Ovary (tissue), 3 donors: ENCODE measurements around the gene BARHL1.

ENCODE experiments used
- EP300 ChIP-seq: sonication (generic); formaldehyde crosslinking; IDR thresholded peaks from one replicate; pipeline ENCODE4 v1.6.1; 2017; ENCODE audit warnings: antibody characterized with exemption
- POLR2A ChIP-seq: fragments of 450-650 bp; IDR thresholded peaks from one replicate; pipeline ENCODE4 v1.6.1; 2017; ENCODE audit warnings: antibody characterized with exemption, mild to moderate bottlenecking, moderate library complexity
- TF ChIP-seq, protein P1 (sequence below), 3 donors: fragments of 450-650 bp in 2 of 3; fragments of 200-600 bp in 1 of 3; IDR thresholded peaks; one replicate each; pipeline versions ENCODE4 v1.5.1 to v1.8.0; 2016 to 2022; ENCODE audit warnings: antibody characterized with exemption in 3 of 3, mild to moderate bottlenecking in 1 of 3
- donor health status: DM: no; HTN: no; CAD: no.

DNA sequence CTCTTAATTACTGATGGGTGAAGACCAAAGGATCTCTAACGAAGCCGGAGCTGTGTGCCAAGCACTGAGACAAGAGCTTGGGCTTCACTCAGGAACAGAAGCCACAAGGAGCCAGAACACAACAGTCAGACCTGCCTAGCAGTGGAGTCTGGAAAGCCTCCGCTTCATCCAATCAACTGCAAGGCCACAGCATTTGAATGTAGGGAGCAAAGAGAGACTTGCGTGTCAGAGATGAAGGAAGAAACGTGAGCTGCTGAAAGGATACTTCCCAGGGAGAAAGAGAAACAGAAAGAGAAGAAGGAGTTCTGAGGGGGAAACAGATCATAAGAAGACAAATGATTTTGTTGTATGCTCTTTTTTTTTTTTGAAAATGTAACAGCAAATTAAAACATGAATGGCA, 43.9 kb downstream of the BARHL1 start:
- TF ChIP-seq, protein P1, sequence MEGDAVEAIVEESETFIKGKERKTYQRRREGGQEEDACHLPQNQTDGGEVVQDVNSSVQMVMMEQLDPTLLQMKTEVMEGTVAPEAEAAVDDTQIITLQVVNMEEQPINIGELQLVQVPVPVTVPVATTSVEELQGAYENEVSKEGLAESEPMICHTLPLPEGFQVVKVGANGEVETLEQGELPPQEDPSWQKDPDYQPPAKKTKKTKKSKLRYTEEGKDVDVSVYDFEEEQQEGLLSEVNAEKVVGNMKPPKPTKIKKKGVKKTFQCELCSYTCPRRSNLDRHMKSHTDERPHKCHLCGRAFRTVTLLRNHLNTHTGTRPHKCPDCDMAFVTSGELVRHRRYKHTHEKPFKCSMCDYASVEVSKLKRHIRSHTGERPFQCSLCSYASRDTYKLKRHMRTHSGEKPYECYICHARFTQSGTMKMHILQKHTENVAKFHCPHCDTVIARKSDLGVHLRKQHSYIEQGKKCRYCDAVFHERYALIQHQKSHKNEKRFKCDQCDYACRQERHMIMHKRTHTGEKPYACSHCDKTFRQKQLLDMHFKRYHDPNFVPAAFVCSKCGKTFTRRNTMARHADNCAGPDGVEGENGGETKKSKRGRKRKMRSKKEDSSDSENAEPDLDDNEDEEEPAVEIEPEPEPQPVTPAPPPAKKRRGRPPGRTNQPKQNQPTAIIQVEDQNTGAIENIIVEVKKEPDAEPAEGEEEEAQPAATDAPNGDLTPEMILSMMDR (IDR thresholded peaks at IDR 0.05): no peak
- TF ChIP-seq EP300 (no peak), POLR2A (no peak)
